ENCODE measurements around the gene INHBC. TPM values are rescaled to one million over a fixed set of nuclear protein-coding genes. Genes with fewer than 3 reads are reported as not detected.
A peak's percentile ranks its signal among the peaks of the same experiment; 100 is the strongest.

INHBC gene
- total RNA-seq, 1 donor from 2014 or later = not detected

DNA sequence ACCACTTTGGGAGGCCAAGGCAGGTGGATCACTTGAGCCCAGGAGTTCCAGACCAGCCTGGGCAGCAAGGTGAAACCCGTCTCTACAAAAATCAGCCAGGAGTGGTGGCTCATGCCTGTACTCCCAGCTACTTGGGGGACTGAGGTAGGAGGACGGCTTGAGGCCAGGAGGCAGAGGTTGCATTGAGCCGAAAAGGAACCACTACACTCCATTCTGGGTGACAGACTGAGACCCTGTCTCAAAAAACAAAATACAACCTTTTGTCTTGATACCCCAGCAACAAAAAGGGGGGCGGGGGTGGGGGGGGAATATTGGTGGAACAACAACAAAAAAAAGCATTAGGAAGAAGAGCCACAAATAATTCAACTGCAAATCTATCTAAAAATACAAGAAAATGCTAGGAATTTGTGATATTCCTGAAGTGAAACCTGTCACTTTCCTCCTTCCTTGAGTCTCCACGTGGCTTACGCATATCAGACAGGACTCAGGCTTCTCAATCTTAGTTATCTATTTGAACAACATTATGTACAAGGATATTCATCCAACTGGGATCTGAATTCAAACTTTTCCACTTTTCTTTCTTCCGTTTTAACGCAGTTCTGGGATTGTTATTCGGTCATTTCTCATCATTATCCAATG is 5.0 kb upstream of the INHBC start:
- Mint-ChIP-seq H3K9me3 (ENCODE audit: unreplicated experiment) (no peaks in the 10 kb centered on the region), H3K4me3 (ENCODE audit: unreplicated experiment) (peak overlapping the region; percentile 93), H3K4me1 (ENCODE audit: unreplicated experiment) (peaks cover 27% of the 10 kb centered on the region), H3K27ac (ENCODE audit: unreplicated experiment) (peak overlapping the region; percentile 97), H3K27me3 (ENCODE audit: unreplicated experiment) (no peaks in the 10 kb centered on the region), H3K36me3 (ENCODE audit: unreplicated experiment) (peaks cover 3% of the 10 kb centered on the region)
- TF ChIP-seq, protein P1, sequence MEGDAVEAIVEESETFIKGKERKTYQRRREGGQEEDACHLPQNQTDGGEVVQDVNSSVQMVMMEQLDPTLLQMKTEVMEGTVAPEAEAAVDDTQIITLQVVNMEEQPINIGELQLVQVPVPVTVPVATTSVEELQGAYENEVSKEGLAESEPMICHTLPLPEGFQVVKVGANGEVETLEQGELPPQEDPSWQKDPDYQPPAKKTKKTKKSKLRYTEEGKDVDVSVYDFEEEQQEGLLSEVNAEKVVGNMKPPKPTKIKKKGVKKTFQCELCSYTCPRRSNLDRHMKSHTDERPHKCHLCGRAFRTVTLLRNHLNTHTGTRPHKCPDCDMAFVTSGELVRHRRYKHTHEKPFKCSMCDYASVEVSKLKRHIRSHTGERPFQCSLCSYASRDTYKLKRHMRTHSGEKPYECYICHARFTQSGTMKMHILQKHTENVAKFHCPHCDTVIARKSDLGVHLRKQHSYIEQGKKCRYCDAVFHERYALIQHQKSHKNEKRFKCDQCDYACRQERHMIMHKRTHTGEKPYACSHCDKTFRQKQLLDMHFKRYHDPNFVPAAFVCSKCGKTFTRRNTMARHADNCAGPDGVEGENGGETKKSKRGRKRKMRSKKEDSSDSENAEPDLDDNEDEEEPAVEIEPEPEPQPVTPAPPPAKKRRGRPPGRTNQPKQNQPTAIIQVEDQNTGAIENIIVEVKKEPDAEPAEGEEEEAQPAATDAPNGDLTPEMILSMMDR (IDR thresholded peaks at IDR 0.05) = no peak
- no peak for DNase-seq (ENCODE audit: extremely low spot score, unreplicated experiment)

DNA sequence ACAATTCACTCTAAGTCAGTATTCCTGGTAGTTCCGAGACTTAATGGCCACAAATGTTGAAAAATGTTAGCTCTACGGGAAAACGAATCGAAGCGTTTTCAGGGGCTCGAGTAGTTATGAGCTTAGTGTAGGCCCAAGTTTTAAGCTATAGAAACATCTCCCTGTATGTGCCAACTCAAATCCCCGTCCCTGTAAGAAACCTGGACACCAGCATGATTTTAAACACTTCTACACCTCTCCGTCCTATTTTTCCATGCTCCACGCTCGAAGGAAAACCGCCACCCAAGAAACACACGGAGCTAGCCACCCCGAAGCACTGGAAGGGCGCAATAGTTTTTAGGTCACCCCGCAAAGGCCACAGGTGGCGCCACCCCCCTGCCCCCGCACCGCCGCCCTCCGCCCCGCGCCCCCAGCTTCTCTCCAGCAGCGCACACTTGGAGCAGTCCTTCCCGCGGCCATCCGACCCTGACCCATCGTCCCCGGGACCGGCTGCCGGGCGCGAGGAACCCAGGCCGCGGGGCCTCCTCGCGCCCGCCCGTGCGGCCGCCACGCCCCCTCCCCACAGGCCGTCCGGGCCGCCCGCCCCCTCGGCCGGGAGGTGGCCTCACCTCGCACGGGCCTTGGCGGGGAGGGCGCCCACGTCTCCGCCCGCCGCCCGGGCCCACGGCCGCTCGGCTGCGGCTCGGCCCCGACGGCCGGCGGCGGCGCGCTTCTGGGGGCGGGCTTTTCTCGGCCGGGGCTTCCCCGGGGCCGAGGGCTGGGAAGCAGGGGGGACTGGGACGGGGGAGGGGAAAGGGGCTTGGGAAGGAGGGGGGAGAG is 4.3 kb upstream of the INHBC start:
- peak; percentile 85 for DNase-seq (ENCODE audit: extremely low spot score, unreplicated experiment)
- no peaks in the 10 kb centered on the region for H3K27me3 Mint-ChIP-seq (ENCODE audit: unreplicated experiment)
- TF ChIP-seq, protein P1 (IDR thresholded peaks at IDR 0.05) = peak; percentile 6

GRCh38 chr12:57430931-57431566 is 3.5 kb upstream of the INHBC start, which contains the start of gene R3HDM2:
TSS of gene R3HDM2 (minus strand) at chr12:57431043. CDS start at chr12:57310428, 120,615 bp downstream.
- peak; percentile 98 for DNase-seq (ENCODE audit: extremely low spot score, unreplicated experiment)
- TF ChIP-seq, protein P1 (IDR thresholded peaks at IDR 0.05) = no peak
- Mint-ChIP-seq H3K4me3 (ENCODE audit: unreplicated experiment) (peak within 1 kb of the TSS; percentile 93), H3K4me1 (ENCODE audit: unreplicated experiment) (peaks cover 27% of the 10 kb centered on the region), H3K27ac (ENCODE audit: unreplicated experiment) (peak within 1 kb of the TSS; percentile 97), H3K36me3 (ENCODE audit: unreplicated experiment) (no peaks in the 10 kb centered on the region), H3K9me3 (ENCODE audit: unreplicated experiment) (no peaks in the 10 kb centered on the region), H3K27me3 (ENCODE audit: unreplicated experiment) (no peaks in the 10 kb centered on the region)

More for the DNA sequence above, 4.3 kb upstream of the INHBC start:
- Mint-ChIP-seq H3K36me3 (ENCODE audit: unreplicated experiment) (peaks cover 2% of the 10 kb centered on the region), H3K4me1 (ENCODE audit: unreplicated experiment) (peaks cover 27% of the 10 kb centered on the region), H3K27ac (ENCODE audit: unreplicated experiment) (peak overlapping the region; percentile 97), H3K4me3 (ENCODE audit: unreplicated experiment) (peak overlapping the region; percentile 93), H3K9me3 (ENCODE audit: unreplicated experiment) (no peaks in the 10 kb centered on the region)

DNA sequence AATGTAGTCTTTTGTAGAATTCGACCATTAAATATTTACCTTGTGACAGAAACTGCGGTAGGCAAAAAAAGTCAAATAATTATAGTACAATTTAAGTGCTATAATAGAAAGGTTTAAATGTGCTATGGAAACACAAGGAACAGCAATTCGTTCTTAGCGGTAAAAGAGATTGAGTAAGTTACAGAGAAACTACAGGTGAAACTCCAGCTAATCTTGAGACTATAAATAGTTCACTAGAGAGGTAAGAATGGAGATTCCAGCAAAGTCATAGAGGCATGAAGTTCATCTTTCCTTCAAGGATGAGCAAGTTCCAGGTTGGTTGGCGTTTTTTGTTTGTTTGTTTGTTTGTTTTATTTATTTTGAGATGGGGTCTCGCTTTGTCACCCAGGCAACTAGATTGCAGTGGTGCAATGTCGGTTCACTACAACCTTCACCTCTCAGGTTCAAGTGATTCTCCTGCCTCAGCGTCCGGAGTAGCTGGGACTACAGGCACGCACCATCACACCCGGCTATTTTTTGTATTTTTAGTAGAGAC is 2.9 kb upstream of the INHBC start:
- no peaks in the 10 kb centered on the region for H3K27me3 Mint-ChIP-seq (ENCODE audit: unreplicated experiment)
- no peaks in the 10 kb centered on the region for H3K36me3 Mint-ChIP-seq (ENCODE audit: unreplicated experiment)
- H3K9me3 Mint-ChIP-seq (ENCODE audit: unreplicated experiment) = no peaks in the 10 kb centered on the region
- H3K4me3 Mint-ChIP-seq (ENCODE audit: unreplicated experiment) = peak overlapping the region; percentile 81
- TF ChIP-seq, protein P1 (IDR thresholded peaks at IDR 0.05) = no peak
- peak overlapping the region; percentile 97 for H3K27ac Mint-ChIP-seq (ENCODE audit: unreplicated experiment)
- peaks cover 27% of the 10 kb centered on the region for H3K4me1 Mint-ChIP-seq (ENCODE audit: unreplicated experiment)
- DNase-seq (ENCODE audit: extremely low spot score, unreplicated experiment) = no peak
